ENCODE data around the gene METTL9.
"Not testable (repeated sequence)": the region's sequence is repeated elsewhere in the genome, so short reads cannot be mapped to it uniquely, and the experiment has no call there.

DNA sequence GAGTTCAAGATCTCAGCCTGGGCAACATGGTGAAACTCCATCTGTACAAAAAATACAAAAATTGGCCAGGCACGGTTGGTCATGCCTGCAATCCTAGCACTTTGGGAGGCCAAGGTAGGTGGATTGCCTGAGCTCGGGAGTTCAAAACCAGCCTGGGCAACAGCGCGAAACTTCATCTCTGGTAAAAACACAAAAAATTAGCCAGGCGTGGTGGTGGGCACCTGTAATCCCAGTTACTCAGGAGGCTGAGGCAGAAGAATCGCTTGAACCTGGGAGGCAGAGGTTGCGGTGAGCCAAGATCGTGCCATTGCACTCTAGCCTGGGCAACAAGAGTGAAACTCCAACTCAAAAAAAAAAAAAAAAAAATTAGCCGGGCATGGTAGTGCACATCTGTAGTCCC lies 25.9 kb upstream of the METTL9 start:
- TF ChIP-seq, protein P1, sequence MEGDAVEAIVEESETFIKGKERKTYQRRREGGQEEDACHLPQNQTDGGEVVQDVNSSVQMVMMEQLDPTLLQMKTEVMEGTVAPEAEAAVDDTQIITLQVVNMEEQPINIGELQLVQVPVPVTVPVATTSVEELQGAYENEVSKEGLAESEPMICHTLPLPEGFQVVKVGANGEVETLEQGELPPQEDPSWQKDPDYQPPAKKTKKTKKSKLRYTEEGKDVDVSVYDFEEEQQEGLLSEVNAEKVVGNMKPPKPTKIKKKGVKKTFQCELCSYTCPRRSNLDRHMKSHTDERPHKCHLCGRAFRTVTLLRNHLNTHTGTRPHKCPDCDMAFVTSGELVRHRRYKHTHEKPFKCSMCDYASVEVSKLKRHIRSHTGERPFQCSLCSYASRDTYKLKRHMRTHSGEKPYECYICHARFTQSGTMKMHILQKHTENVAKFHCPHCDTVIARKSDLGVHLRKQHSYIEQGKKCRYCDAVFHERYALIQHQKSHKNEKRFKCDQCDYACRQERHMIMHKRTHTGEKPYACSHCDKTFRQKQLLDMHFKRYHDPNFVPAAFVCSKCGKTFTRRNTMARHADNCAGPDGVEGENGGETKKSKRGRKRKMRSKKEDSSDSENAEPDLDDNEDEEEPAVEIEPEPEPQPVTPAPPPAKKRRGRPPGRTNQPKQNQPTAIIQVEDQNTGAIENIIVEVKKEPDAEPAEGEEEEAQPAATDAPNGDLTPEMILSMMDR (IDR thresholded peaks at IDR 0.05), result not testable (repeated sequence)
- not testable (repeated sequence) for TF ChIP-seq POLR2A (IDR thresholded peaks at IDR 0.05)
